ENCODE results near the gene ZBTB11. TPM values are rescaled to one million over a fixed set of nuclear protein-coding genes. Genes with fewer than 3 reads are reported as not detected.
"Not testable (repeated sequence)": the region's sequence is repeated elsewhere in the genome, so short reads cannot be mapped to it uniquely, and the experiment has no call there.

ZBTB11 gene
- total RNA-seq, 4 donors from 2014 or later: 22.1 to 34.2 (median 26.7) TPM

DNA sequence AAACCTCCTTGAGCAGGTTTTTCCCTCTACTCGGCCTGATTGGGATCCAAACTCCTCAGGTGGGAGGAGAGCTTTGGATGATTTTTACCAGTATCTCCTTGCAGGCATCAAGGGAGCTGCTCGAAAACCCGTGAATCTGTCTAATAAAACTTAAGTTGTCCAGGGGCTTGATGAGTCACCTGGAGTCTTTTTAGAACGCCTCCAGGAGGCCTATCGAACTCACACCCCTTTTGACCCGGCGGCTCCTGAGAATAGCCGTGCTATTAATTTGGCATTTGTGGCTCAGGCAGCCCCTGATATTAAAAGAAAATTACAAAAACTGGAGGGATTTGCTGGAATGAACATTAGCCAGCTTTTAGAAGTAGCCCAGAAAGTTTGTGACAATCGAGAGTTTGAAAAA lies 41.6 kb downstream of the ZBTB11 start:
- H3K4me3 ChIP-seq (ENCODE audit: low read depth, poor library complexity, severe bottlenecking): no peak overlapping the region
- 58% methylated on average over 9 of the region's 9 CpGs for WGBS, 2 donors
- no peak for DNase-seq (ENCODE audit: low spot score in 2 of 2)

GRCh38 chr3:101634591-101635196 lies 42.2 kb downstream of the ZBTB11 start:
- WGBS, 2 donors: 70 to 74% methylated on average over 9 of the region's 9 CpGs
- DNase-seq (ENCODE audit: low spot score in 2 of 2): peak in 1 of 2 donors; percentile 54
- intact Hi-C loops (cut with DNase I; ENCODE audit: low total_unique reads): no loop called here
- no peak for TF ChIP-seq POLR2A (IDR thresholded peaks at IDR 0.05)
- H3K4me3 ChIP-seq (ENCODE audit: low read depth, poor library complexity, severe bottlenecking): no peak overlapping the region

More for the DNA sequence above, 41.6 kb downstream of the ZBTB11 start:
- intact Hi-C loops (cut with DNase I; ENCODE audit: low total_unique reads): no loop called here
- TF ChIP-seq CTCF (IDR thresholded peaks at IDR 0.05) (no peak), POLR2A (IDR thresholded peaks at IDR 0.05) (no peak)

GRCh38 chr3:101633186-101633585 lies 43.7 kb downstream of the ZBTB11 start:
- no peak overlapping the region for H3K4me3 ChIP-seq (ENCODE audit: low read depth, poor library complexity, severe bottlenecking)
- WGBS, 2 donors: 91 to 93% methylated on average over 10 of the region's 10 CpGs
- DNase-seq (ENCODE audit: low spot score in 2 of 2): peak in 1 of 2 donors; percentile 82
- intact Hi-C loops (cut with DNase I; ENCODE audit: low total_unique reads): no loop called here
- TF ChIP-seq CTCF (IDR thresholded peaks at IDR 0.05) (no peak), POLR2A (IDR thresholded peaks at IDR 0.05) (no peak)

GRCh38 chr3:101632586-101632985 lies 44.3 kb downstream of the ZBTB11 start:
- intact Hi-C loops (cut with DNase I; ENCODE audit: low total_unique reads): no loop called here
- no peak overlapping the region for H3K4me3 ChIP-seq (ENCODE audit: low read depth, poor library complexity, severe bottlenecking)
- TF ChIP-seq CTCF (IDR thresholded peaks at IDR 0.05) (no peak), POLR2A (IDR thresholded peaks at IDR 0.05) (no peak)
- peak in 1 of 2 donors; percentile 73 for DNase-seq (ENCODE audit: low spot score in 2 of 2)
- WGBS, 2 donors: 81 to 84% methylated on average over 11 of the region's 11 CpGs

- intact Hi-C loops (cut with DNase I; ENCODE audit: low total_unique reads); H3K4me3 ChIP-seq (ENCODE audit: low read depth, poor library complexity, severe bottlenecking): not testable (repeated sequence)
- peak in 1 of 2 donors; percentile 34 for DNase-seq (ENCODE audit: low spot score in 2 of 2)
- WGBS, 2 donors: 88 to 95% methylated on average over 8 of the region's 8 CpGs
Measured at GRCh38 chr3:101631959-101632358, 45.0 kb downstream of the ZBTB11 start.

DNA sequence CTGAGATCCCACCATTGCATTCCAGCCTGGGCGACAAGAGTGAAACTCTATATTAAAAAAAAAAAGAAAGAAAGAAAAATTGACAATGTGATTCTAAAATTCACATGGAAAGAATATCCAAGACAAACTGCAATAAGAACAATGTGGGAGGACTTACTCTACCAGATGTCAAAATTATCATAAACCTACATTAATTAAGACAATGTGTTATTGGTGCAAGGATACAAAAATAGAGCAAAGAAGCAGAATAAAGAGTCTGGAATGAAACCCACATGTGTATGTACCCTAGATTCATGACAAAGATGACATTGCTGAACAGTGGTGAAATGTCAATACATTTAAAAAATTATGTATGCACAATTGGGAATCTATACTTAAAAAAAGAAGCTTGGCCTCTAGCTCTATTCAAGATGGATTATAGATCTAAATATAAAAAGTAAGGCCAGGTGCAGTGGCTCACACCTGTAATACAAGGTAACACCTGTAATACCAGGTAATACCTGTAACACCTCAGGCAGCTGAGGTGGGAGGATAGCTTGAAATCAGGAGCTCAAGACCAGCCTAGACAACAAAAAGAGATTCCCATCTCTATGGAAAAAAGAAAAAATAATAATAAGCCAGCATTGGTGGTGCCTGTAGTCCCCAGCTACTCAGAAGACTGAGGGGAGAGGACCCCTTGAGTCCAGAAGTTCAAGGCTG lies 45.7 kb downstream of the ZBTB11 start:
- peak in 1 of 2 donors; percentile 2 for DNase-seq (ENCODE audit: low spot score in 2 of 2)
- 80 to 90% methylated on average over 1 of the region's 1 CpG for WGBS, 2 donors
- TF ChIP-seq CTCF (IDR thresholded peaks at IDR 0.05) (no peak), POLR2A (IDR thresholded peaks at IDR 0.05) (no peak)
- intact Hi-C loops (cut with DNase I; ENCODE audit: low total_unique reads): no loop called here
- H3K4me3 ChIP-seq (ENCODE audit: low read depth, poor library complexity, severe bottlenecking): no peak overlapping the region

GRCh38 chr3:101629219-101629618 lies 47.7 kb downstream of the ZBTB11 start:
- DNase-seq (ENCODE audit: low spot score in 2 of 2): no peak
- intact Hi-C loops (cut with DNase I; ENCODE audit: low total_unique reads): no loop called here
- no peak overlapping the region for H3K4me3 ChIP-seq (ENCODE audit: low read depth, poor library complexity, severe bottlenecking)
- no peak for TF ChIP-seq POLR2A (IDR thresholded peaks at IDR 0.05)
- no peak for TF ChIP-seq CTCF (IDR thresholded peaks at IDR 0.05)

All from lower leg skin (tissue), 4 donors.